HG03135 (cell line): Measurements from ENCODE around the gene R3HDM2.

Experiments used
- ATAC-seq: cut with Tn5 transposase; IDR thresholded peaks from one replicate; pipeline ENCODE4 v1.9.1; 2021; ENCODE audit warnings: mild to moderate bottlenecking, moderate library complexity; ENCODE audit not compliant: unreplicated experiment

The R3HDM2 gene

GRCh38 chr12:57208631-57209282 lies 222.1 kb downstream of the R3HDM2 start:
- no peak for ATAC-seq

GRCh38 chr12:57207731-57208630 lies 222.9 kb downstream of the R3HDM2 start:
- no peak for ATAC-seq

- ATAC-seq: no peak
These were observed 224.9 kb downstream of the R3HDM2 start for GRCh38 chr12:57205931-57206330.

GRCh38 chr12:57205186-57205585 lies 225.7 kb downstream of the R3HDM2 start:
- ATAC-seq: no peak

GRCh38 chr12:57204454-57204853 lies 226.4 kb downstream of the R3HDM2 start:
- no peak for ATAC-seq

GRCh38 chr12:57203791-57204190 lies 227.1 kb downstream of the R3HDM2 start:
- no peak for ATAC-seq
